NT2/D1 (cell line): ENCODE results near the gene OSBPL10.

ENCODE experiments used
- SUZ12 ChIP-seq: IDR thresholded peaks from 2 replicates; pipeline ENCODE4 v1.6.1; 2011; ENCODE audit not compliant: insufficient read length, insufficient read depth; ENCODE audit errors: extremely low read depth
- YY1 ChIP-seq: IDR thresholded peaks from 2 replicates; pipeline ENCODE4 v1.6.1; 2011; ENCODE audit not compliant: insufficient read length, insufficient read depth
- ZNF274 ChIP-seq: IDR thresholded peaks from 2 replicates; pipeline ENCODE4 v1.6.1; 2011; ENCODE audit warnings: mild to moderate bottlenecking, low read depth, low read length

- no peak for TF ChIP-seq ZNF274
- no peak for TF ChIP-seq YY1
- TF ChIP-seq SUZ12: no peak
These were observed 55.8 kb downstream of the OSBPL10 start for GRCh38 chr3:31925271-31925630.
